Activated naive CD4-positive, alpha-beta T cell treated with anti-CD3 and anti-CD28 coated beads, Interleukin-2, amount 50 U/mL, for 16 hours (primary cell): Measurements from ENCODE around the gene RFWD3.

Source experiments
- DNase-seq: peaks from one replicate; pipeline ENCODE4 v3.0.0-alpha.2; 2020

RFWD3 gene

DNA sequence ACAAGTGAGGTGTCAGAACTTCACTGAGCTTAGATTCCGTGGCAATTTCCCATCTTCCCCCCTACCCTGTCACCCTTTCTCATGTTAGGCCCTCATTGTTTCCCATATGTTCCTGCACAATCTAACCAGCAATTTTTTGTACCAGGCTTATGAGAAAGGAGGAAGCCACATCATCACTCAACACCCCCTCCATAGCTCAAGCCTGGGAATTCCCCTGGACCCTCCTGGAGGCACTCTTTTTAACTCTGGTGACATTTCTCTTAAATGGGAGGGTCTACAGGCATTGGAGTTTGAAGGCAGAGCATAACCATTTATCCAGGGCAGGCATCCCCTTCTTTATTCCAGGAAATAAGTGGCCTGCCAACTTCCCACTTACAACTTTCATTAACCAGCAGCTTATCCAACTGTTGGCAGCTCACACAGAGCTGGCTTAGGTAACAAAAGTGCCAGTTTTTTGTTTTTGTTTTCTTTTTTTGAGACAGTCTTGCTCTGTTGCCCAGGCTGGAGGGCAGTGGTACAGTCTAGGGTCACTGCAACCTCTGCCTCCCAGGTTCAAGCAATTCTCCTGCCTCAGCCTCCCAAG is 49.4 kb downstream of the RFWD3 start:
- no peak for DNase-seq

DNA sequence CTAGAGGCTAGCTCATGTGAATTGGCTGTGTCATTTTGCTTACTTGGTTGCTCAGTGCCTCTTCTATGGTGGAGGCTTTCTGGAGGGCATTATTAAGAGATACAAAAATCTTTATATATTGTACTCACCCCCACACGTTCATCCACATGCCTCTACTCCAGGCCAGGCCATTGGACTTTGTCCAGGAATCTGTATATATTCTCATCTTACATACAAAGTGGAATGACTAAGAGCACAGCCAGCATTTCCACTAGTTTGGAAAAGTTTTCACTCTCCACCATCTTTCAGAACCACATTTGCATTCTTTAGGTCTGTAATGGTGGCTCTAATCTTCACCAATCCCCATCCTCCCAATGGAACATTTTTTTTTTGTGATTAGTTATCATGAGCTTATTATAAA is 55.0 kb downstream of the RFWD3 start:
- no peak for DNase-seq

DNA sequence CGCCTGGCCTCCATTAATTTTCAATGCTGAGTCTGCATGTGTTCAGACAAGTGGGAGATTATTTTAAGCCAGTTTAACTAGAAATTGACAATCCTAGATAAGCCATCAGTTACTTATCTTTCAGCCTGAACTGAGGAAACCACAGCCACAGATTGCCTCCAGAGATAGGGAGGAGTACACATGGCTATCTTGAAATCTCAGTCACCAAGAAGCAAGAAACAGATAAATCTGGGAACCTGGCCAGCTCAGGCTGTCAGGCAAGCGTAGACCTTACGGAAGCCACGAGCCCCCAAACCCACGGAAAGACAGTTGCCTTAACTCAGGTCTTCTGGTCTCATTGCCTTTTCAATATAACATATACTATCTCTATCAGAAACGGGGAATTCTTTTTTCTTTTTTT is 57.7 kb downstream of the RFWD3 start:
- no peak for DNase-seq

DNA sequence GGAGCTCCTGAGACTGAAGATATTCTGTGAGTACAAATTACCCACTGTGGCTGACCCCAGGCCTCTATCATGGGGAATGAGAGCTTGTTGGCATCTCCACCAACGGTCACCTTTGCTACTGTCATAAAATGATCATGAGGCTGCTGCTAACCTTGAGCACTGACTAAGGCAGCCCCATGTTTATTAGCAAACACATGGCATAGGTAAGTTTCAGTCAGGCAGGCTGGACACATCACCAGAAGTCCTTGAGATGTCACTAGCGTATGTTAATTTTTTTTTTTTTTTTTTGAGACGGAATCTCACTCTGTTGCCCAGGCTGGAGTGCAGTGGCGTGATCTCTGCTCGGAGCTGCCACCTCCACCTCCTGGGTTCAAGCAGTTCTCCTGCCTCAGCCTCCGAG is 58.3 kb downstream of the RFWD3 start:
- DNase-seq = no peak

DNA sequence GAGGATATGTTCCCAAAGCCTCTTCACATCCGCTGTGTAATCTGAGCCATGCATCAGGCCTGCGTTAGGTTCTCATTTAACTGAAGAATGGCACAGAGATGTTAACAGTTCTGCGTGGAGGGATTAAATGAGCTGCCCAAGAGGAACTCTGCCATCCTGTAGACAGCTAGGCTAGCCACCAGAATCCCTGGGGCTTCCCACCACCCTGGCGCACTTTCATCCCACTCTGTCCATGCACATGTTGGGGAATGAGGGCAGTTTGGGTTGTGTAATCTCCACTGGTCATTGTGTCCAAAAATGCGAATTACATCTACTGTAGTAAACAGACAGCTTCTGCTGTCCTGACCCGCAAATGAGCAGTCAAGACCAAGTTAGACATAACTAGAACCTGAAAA is 58.7 kb downstream of the RFWD3 start:
- no peak for DNase-seq

DNA sequence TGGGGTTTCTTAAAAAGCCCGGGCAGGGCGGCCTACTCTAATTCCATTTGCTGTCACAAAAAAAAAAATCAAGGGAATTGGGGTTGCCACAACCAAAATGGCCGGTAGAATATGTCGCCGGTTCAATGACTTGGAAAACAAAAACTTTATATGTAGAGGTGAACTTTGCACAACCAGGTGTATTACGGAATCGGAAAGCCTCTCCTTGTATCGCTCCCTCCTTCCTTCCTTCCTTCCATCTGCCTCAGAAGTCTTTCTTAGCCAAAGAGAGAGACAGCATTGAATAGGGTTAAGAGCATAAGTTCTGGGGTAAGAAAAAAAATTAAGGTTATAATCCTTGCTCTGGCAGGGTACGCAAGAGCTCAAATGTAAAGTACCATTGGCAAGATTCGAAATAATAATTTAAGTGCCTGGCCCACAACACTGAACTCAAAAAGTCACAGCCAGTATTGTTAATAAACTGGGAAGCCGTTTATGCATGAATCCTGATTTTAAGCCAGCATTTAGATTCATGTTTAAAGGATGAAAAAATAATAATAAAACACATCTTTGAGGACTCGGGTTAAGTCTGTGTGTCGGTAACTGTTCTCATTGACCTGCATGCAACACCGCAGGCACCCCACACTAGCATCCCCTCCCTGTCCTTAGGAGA is 59.2 kb downstream of the RFWD3 start:
- no peak for DNase-seq

DNA sequence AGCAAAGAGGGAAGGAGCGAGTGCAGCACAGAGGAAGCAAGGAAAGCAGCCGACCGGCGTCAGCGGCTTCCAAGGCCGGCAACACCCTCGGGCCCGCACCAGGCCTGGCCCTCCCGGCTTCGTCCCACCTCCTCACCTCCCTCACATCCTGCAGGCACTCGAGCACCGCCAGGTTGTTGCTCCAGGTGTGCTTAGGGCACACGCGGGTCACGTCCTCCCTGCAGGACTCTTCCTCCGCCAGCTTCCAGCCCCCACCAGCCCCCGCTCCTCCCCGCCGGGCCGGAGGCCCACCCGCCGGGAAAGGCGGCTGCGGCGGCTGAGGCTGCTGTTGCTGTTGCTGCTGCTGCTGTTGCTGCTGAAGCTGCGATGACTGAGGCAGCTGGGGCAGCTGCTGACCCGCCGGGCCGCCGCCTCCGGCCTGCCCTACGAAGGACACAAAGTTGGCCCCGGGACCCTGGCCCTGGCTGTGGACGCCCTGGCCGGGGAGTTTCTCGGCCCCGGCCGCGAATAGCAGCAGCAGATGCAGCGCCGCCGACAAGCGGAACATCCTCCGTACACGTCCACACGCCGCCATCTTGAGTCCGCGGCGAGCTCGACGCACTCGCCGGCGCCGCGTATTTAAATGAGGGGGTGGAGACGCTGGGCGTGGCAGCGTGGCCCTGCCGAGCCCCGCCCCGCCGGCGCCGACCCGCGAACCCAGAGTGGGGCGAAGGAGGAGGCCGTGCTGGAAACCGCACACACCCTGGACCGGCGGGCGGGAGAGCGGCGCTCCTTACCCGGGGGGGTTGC is 60.0 kb downstream of the RFWD3 start, which contains the start of gene GLG1:
TSS of gene GLG1 (minus strand) at position 594 of the 789 bp plus-strand sequence. CDS start at position 574, 20 bp downstream.
- DNase-seq = peak; percentile 92

DNA sequence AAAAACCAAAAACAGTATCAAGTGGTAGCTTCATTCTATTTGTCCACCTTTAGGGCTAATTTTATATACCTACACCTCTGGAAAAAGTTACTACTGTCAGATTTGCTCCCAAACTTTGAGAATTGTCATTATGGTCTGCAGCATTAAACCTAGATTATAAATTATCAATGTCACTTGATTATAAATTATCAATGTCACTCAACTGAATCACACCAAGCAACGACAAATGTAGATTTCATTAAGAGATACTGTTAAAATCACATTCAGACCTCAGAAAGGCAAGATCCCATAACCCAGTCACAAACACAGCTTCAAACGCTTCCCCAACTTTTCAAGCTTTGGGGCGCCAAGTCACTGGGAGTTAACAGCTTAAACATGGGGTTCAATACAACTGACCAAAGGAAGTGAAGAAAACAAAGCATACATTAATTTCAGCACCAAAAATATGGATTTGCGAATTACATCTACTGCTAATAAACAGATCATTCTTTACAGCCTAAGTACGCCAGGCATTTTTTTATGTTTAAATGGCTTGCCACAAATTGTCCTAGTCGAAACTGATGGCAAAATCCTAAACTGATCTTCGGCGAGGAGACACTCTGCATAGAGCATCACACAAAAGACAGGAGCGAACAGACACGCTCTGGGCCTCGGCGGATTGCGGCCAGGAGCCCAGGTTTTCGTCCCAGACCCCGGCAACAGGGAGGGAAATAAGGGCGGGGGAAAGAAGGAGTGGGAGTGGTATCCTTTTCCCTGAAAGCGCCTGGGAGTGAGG is 60.7 kb downstream of the RFWD3 start:
- no peak for DNase-seq

DNA sequence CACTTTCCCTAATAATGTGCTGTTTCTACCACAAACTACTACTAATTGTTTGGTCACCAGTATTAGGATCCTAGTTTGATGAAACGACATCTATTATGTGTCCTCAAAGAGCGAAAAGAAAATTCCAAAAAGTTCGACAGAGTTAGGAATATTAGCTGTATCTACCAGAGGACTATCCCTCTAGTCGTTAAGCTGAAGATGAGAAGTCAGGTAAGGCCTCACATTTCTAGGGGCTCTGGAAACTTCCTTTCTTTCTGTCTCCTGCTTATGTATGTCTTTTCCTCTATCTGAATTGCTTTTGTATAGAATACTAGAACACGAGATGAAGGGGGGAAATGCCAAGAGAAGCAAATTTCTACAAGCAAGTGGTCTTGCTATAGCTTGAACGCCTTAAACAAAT is 61.3 kb downstream of the RFWD3 start:
- DNase-seq = no peak

DNA sequence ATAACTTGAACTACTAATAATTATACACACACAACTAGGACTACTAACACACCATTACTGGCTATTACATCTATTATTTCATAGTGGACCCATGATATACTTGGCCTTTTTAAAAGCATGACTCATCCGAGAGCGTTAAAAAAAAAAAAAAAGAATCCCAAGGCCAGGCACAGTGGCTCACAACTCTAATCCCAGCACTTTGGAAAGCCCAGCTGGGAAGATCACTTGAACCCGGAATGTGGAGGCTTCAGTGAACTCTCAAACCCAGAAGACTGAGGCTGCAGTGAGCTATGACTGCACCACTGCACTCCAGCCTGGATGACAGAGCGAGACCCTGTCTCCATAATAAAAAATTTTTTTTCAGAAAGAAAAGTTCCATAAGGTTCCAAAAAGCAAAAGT is 62.8 kb downstream of the RFWD3 start:
- no peak for DNase-seq

DNA sequence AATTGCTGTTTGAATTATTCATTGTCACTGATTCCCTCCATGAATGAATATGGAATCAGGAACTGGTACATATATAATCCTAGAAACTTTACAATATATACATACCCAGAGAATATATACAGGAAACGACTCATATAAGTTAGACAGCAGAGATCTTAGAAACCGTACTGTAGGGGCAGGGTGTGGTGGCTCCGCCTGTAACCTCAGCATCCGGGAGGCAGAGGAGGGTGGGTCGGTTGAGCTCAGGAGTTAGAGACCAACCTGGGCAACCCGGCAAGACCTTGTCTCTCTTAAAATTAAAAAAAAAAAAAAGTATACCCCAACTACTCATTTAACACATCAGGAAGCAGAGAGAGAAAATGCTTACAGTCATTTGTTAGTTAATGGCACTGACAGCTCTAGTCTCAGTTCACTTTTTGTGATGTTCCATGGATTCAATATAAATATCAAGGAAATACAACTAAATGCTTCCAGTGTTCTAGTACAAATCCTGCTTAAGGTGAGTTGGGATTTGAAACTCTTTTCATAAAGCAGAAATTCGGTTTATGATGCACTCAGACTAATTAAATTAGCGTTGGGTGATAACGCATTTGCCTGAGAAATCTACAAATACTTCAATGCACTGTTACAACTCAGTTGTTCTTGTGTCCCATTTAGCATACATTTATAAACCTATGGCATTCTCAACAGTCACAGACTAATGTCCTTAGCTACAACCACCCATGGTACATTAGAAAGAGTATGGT is 65.4 kb downstream of the RFWD3 start:
- peak; percentile 49 for DNase-seq

DNA sequence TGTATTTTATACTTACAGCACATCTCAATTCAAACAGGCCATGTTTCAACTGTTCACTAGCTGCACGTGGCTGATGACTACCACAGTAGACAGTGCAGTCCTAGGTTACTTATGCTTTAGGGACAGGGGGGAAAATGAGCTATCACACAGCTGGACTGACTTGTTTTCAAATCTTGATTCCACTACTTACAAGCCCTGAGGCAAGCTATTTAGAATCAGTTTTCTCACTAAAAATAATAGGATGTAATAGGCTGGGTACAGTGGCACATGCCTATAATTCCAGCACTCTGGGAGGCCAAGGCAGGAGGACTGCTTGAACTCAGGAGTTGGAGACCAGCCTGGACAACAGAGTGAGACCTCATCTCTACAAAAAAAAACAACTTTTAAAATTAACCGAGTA is 70.1 kb downstream of the RFWD3 start:
- no peak for DNase-seq

DNA sequence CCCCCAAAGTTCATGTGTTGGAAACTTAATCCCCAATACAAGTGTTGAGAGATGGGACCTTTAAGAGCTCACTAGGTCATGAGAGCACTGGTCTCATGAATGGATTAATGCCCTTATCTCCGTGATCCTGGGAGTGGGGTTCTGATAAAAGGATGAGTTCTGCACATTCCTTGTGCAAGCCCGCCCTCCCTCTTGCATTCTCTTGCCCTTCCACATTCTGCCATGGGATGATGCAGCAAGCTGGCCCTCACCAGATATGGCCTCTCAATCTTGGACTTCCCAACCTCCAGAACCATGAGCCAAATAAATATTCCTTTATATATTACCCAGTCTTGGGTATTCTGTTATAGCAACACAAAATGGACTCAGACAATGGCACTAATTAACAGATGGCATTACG is 73.8 kb downstream of the RFWD3 start:
- DNase-seq = no peak

DNA sequence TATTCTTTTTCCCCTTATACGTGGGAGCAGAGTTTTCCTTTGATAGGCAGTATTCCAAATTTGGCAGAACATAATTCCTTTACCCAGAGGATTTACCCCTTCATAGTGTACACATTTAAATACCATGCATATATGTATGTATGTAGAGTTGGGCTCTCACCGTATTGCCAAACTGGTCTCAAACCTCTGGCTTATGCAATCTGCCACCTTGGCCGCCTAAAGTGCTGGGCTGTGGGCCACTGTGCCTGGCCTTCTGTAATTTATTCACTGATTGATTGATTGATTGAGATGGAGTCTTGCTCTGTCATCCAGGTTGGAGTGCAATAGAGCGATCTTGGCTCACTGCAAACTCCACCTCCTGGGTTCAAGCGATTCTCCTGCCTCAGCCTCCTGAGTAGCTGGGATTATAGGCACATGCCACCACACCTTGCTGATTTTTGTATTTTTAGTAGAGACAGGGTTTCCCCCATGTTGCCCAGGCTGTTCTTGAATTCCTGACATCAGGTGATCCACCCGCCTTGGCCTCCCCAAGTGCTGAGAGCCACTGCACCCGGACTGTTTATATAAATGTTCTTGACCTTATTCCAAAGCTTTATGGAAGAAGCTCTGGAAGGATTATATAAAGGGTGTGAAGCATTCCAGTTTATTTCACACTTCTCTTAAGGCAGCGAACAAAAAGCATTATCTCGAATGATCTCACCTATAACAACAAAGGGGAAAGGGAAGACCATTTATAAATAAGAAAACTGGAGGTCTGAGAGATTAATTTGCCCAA is 74.6 kb downstream of the RFWD3 start:
- no peak for DNase-seq

DNA sequence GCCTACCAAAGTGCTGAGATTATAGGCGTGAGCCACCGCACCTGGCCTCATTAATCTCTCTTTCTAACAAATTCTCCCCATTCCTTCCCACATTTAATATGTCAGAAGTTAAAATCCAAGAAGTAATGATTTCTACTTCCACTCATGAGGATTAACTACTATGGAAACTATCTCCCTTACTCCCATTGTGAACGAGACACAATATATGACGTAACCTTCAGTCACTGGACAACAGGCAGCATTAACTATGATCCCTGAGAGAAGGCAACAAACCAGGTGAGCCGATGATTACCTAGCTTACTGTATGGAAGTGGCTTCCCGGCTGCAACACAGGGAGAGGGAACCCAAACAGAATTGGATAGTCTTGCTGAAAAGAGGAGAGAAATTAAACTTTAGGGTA is 79.7 kb downstream of the RFWD3 start:
- no peak for DNase-seq

DNA sequence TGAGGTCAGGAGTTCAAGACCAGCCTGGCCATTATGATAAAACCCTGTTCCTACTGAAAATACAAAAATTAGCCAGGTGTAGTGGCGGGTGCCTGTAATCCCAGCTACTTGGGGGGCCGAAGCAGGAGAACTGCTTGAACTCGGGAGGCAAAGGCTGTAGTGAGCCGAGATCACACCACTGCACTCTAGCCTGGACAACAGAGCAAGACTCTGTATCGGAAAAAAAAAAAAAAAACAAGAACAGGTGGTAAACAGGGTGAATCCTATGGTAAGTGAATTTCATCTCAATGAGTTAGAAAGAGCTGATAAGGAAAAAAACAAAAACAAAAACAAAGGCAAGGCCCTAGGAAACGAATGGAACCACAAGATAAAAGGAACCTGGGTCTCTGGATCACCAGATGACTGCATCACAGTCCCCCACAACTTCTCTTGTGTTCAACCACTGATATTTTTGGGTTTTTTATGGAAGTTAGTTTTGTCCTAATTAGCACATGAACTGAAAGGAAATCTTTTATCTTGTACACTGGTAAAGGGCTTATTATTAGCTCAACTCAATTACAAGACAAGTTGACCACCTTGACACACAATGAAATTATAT is 80.7 kb downstream of the RFWD3 start:
- DNase-seq = no peak

DNA sequence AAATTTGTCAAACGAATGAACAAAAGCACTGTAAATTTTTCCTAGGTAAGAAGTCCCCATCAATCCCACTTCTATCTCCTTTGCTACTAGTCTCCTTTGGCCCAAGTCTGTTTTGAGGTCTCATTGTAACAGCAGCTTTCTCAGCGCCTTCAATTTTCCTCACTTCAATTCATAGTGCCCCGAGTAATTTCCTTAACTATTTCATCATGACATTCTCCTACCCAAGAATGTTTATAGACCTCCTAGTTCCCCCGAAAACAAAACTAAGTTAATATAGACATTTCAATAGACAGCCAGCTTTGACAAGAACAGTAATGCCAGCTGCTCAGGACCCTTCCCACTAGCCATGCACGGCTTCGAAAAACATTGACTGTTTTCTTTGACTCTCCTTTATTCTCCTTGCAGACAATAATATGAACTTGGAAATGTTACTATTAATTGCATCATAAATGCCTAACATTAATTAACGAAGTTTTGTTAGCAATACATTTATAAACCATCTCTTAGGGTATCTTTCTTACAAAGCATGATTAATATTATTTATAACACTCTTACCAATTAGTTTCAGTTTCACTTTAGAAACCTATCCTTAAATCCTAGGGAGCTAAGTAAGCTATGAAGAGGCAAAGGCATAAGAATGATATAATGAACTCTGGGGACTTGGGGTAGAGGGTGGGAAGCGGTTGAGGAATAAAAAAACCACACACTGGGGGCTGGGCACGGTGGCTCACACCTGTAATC is 82.6 kb downstream of the RFWD3 start:
- no peak for DNase-seq

DNA sequence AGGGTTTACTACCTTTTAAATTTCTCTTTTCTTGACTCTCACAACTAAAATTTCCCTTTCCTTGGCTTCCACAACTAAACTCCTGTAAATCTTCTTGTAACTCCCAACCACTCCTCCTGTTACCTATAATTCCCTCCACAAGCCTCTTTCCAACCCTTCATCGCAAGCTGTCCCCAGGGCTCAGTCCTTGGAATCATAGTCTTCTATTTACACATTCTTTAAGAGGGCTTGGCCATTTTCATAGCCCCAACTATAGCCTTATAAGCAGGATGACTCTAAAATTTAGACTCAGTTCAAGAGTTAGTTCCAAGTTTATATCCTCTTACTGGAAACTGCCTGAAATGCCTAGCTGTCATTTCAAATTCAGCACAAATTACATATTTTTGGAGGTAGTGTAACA is 83.7 kb downstream of the RFWD3 start:
- no peak for DNase-seq

DNA sequence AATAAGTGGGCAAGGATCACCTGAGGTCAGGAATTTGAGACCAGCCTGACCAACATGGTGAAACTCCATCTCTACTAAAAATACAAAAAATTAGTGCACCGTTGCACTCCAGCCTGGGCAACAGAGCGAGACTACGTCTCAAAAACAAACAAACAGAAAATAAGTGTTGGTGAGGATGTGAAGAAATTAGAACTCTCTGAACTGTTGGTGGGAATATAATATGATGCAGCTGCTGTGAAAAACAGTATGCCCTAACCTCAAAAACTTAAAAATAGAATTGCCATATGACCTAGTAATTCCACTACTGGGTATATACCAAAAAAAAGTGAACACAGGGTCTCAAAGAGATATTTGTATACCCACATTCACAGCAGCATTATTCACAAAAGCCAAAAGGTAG is 85.8 kb downstream of the RFWD3 start:
- no peak for DNase-seq

DNA sequence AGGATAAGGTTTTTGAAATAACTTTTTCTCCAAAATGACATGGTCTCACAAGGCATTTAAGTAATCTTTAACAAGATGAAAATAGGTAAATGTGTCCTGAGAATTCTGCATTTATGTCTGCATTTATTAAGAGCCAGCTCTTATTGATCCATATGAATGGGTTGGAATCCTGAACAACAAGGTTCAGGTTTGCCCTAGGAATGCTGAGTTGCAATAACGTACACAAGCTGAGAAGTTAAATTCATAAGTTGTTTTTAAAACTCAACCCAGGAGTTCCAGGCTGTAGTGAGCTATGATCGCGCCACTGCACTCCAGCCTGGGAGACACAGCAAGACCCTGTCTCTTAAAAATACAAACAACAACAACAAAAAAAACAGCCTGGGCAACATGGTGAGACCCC is 87.8 kb downstream of the RFWD3 start:
- no peak for DNase-seq

DNA sequence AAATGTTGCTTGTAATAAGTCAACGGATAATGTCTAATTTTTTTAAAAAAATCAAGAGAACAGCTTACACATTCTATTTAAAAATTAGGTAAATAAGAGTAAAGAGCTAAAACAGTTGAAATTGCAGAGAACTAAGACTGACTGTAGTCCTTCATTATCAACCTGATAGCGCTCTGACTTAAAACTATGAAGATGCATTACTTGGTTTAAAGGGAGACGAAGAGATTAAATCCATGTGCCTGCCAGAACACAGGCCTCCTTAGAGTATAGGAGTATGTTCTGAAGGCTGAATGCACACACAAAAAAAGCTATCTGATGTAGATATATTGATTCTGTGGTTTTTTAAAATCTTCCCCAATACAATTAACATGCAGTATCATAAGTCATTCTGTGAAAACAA is 88.2 kb downstream of the RFWD3 start:
- no peak for DNase-seq
